Fibroblast of skin of back (primary cell): ENCODE results near the gene MARS2.
"Not testable (repeated sequence)": the region's sequence is repeated elsewhere in the genome, so short reads cannot be mapped to it uniquely, and the experiment has no call there.

Experiments used
- DNase-seq: peaks from one replicate; pipeline ENCODE4 v3.0.0-alpha.2; 2013

The MARS2 gene

GRCh38 chr2:197706839-197707207, 1.7 kb downstream of the MARS2 start:
- no peak for DNase-seq

DNA sequence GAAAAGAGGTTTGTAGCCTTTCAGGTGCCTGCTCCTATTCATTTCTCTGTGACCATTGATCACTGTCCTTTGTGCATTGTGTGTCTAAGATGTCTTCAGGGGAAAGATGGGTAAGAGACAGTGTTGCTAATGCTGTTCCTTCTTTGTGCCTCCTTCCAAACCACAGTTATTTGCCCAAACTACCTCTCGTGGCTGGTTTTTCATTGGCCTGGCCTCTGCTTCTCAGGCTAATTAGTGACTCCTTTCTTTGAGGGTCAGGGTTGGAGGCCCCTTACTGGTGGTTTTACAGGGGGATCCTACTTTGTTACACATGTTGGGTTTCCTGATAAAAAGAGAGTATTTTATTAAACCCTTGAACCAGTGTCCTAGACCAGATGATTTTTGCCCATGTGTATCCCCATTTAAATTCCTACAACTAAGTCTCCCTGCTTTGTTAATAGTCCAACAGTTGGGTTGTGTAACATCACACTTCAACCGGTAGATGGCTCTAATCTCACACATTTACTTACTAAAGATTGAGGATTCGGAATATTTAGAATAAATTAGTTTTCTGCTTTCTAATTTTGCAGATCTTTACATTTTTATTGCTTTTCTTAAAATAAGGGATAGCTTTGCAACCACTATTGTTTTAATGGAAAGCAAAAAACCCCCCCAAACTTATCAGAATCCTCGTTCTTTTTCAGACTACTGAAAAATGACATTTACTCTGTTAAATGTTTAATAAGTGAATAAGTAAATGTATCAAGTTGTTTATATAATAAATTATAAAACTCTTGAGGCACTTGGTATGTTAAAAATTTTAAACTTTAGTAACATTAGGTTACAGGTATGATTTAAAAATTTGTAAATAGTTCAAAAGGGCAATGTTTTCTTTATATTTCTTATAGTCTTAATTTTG, 2.4 kb downstream of the MARS2 start:
- DNase-seq: peak; percentile 53

DNA sequence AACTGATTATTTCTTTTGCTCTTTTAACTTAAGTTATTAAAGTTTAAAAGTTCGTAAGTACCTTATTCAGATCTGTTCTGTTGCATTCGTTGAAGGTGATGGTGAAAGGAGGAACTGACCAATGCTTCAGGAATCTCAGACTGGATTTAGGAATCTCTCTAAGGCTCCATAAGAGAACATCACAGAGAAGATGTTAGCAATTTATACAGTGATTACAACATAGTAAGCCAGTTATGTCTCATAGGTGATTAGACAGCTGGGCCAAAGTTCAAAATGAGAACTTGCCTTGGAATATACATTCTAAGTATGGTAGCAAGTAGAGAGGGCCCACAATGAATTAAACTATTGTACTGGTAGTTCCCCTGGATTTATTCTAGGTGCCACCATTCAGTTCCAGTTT, 3.2 kb downstream of the MARS2 start:
- DNase-seq: peak; percentile 31

DNA sequence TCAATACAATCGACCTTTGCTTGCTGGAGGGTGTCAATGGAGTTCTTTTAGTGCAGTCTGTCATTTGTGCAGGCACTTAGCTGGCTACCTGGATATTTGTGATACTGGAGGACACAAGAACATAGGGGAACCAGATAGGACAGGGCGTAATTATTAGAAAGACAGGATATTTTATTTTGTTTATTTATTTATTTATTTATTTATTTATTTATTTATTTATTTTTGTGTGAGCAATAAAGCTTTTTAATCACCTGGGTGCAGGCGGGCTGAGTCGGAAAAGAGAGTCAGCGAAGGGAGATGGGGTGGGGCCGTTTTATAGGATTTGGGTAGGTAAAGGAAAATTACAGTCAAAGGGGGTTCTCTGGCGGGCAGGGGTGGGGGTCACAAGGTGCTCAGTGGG, 4.0 kb downstream of the MARS2 start:
- DNase-seq: not testable (repeated sequence)

DNA sequence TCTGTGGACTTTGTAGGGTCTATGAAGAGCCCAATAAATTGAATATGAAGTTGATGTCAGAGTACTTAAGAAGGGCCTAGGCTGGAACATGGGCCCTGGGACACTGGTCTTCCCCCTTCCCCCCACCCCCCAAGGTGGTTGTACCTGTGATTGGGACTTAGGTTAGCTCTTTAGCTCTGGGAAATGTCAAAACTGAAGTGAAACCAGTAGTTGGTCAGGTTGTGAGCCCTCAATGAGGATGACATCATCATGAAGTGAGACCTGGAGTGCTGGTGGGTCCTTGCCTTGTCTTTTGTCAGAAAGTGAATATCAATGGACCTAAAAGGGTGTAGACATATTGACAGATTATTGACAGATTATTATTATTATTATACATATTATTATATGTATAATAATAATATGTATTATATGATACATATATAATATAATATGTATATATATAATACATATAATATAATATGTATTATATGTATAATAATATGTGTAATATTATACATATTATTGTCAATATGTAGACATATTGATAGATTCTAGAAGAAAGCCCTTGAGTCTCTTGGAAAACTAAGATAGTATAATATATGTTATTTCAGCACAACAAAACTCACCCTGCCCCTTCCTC, 5.4 kb downstream of the MARS2 start:
- DNase-seq: no peak

- peak; percentile 9 for DNase-seq
These were observed 6.4 kb downstream of the MARS2 start for GRCh38 chr2:197711578-197711977.

DNA sequence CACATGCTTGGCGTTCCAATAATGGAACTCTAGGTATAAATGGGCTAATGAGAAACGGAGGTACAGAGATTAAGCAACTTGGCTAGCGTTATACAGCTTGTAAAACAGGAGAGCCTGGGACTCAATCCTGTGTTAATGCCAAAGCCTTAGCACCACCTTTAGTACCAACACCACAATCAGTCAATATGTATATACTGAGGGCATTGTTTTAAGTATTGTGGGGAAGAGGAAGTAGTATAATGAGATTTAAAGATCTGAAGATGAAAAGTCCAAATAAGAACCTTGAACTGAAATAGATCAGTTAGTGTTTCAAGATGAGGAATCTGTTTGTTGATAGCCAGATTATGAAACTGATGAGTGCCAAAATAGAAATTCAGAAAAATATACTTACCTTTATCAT, 8.1 kb downstream of the MARS2 start:
- no peak for DNase-seq

DNA sequence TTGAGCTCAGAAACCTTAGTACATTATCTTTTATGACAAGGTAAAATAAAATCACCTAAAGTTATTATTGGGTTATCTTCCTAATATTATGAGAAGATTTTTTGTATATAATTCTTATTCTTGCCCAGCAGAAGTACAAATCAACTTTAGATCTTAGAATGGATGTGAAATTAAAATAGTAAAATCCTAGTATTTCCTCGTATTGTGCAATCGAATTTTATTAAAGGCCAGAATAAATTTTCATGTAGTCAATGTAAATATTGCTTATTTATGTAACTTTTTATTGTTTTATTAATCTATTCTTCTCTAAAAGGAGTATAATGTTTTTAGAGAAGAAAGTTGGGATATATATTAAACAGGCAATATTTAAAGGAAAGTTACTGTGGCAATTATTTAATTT, 12.7 kb downstream of the MARS2 start:
- DNase-seq: no peak

GRCh38 chr2:197727011-197727410, 21.8 kb downstream of the MARS2 start:
- DNase-seq: no peak

DNA sequence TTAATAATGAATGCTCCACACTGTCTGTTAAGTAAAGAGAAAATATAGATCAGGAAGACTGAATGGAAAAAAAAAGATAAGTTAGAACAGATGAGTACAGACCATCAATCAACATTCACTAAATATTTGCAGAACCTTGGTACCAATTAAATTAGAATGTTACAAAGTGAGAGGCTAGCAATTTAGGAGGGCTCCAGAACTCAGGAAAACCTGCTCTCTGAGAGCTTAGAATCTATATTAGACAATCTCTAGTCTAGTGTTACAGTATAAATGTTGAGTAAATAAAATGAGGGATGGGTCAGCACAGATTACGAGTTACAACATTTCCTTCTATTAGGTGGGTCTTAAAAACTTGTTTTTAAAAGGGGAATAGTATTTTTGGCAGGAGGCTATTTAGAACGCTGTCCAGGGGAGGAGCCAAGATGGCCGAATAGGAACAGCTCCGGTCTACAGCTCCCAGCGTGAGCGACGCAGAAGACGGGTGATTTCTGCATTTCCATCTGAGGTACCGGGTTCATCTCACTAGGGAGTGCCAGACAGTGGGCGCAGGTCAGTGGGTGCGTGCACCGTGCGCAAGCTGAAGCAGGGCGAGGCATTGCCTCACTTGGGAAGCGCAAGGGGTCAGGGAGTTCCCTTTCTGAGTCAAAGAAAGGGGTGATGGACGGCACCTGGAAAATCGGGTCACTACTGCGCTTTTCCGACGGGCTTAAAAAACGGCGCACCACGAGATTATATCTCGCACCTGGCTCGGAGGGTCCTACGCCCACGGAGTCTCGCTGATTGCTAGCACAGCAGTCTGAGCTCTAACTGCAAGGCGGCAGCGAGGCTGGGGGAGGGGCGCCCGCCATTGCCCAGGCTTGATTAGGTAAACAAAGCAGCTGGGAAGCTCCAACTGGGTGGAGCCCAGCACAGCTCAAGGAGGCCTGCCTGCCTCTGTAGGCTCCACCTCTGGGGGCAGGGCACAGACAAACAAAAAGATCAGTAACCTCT, 23.7 kb downstream of the MARS2 start:
- DNase-seq: not testable (repeated sequence)

DNA sequence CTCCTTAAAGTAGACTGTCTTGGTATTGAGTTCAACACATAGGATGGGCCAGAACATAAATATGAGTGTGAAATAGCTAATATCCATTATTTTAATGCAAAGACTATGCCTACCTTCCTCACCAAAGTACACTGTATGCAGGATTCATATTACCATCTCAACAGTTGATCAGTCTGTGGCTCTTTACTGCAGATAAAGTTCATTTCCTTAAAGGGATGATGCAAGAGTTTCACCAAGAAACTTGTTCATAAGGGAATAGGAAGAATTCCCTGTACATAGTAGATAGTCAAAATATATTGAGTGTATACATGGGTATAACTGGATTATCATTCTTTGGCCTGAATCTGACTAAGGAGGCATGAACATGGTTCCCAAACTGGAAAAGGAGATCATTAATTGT, 35.0 kb downstream of the MARS2 start:
- DNase-seq: no peak
